Hematopoietic multipotent progenitor cell treated with erythropoietin and hydrocortisone succinate and interleukin-3 and kit ligand, for 6 days (in vitro differentiated cells): Measurements from ENCODE around the gene DDX39B.
A peak's percentile ranks its signal among the peaks of the same experiment; 100 is the strongest.
"Not testable (repeated sequence)": the region's sequence is repeated elsewhere in the genome, so short reads cannot be mapped to it uniquely, and the experiment has no call there.

ENCODE experiments used
- DNase-seq: peaks from one replicate; pipeline ENCODE4 v3.0.0-alpha.2; 2015

Gene DDX39B

DNA sequence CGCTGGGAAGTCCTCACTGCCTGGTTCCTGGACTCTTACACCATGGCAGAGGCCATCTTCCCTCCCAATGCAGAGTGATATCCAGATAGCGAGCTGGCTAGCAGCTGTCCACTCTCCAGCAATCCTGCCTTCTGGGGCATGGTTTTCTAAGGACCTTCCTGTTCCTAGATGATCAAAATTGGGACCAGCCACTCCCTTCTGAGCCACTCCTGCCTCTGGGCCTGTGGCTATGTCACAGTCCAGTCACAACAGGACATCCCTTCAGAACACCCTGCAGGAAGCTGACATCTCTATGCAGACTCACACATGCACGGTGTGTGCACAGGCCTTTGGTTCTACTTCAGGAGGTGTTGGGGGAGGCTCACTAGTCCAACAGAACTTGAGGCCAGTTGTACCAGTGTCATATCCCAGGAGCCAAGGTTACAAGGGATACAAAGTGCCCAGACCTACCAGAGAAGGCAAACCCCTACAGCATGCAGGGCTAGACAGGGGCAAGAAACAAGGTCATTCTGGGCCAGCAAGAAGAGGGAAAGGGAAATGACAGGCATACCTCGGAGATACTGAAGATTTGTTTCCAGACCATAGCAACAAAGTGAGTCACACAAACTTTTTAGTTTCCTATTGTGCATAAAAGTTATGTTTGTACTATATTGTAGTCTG lies 15.7 kb downstream of the DDX39B start:
- no peak for DNase-seq

DNA sequence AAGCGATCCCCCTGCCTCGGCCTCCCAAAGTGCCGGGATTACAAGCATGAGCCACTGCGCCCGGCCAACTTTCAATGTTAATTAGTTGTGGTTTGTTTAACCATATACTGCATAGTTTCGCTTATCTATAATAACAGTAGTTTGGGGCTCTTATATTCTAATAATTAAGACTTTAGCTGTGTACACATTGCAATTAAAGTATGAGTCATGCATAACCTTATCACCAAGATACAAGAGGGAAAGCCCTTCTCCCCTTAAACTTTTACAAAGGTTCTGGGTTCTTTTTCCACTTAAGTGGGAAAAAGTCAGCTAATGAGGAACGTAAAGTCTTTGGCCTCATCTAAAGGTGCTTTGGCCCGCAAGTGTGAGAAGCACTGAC lies 16.3 kb downstream of the DDX39B start:
- DNase-seq, result peak; percentile 84

DNA sequence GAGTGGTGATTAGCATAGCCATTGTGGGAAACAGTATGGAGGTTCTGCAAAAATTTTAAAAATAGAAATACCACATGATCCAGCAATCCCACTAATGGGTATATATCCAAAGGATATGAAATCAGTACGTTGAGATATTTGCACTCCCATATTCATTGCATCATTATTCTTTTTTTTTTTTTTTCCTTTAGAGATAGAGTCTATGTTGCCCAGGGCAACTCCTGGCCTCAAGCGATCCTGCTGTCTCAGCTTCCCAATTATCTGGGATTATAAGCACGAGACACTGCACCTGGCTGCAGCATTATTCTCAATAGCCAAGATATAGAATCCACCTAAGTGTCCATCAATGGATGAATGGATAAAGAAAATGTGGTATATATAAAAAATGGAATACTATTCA lies 20.0 kb downstream of the DDX39B start:
- no peak for DNase-seq

DNA sequence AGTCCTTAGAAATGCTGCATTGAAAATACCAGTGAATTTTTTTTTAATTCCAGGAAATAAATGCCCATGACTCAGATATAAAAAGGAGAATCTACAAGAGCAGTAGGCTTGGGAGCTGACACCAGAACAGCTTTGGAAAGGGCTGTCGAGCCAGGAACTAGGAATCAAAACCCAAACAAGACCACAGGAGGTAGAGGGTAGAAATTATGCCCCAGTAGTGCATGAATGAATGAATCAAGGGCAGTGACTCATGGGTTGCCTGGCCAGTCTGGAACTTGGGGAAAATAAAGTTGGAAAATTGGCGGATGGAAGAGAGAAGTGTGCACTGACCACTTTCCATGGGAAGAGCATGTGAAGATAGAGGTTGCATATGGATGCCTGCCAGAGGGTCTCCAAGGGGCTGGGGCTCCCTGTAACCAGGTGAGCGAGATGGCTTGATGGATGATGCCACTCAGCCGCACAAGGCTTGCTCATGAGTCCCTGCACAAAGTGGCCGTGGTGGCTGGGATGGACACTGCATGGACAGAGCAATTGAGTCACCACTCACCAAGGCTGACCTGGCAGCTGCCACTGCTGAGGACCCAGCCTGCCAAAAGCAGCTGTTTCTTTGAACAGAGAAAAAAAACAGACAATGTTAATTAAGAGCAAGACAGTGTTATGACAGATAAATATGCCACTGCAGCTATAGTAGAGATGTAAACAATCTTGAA lies 28.2 kb downstream of the DDX39B start:
- no peak for DNase-seq

DNA sequence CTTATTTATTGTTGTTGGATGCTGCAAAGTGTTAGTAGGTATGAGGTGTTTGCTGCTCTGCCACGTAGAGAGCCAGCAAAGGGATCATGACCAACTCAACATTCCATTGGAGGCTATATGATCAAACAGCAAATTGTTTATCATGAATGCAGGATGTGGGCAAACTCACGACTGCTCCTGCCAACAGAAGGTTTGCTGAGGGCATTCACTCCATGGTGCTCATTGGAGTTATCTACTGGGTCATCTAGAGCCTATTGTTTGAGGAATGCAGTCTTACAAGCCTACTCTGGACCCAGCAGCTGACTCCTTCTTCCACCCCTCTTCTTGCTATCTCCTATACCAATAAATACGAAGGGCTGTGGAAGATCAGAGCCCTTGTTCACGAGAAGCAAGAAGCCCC lies 31.8 kb downstream of the DDX39B start:
- DNase-seq, result no peak

DNA sequence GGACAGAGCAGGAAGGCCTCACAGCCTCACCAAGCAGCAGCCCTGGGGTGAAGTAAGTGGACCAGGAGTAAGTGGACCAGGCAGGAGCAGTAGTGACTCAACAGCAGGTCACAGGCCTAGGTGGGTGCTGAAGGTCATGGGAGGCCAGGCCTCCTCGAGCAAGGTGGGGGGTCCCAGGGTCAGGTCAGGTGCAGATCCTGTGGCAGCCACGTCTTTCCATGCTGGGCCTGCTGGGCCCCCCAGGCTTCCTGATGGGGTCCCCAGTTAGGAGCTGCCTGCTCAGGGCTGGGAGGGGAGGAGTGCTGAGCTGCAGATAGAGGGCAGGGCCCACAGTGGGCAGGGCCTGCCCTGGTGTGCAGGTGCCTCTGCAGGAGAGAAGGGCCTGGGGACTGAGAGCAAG lies 32.8 kb downstream of the DDX39B start:
- DNase-seq, result not testable (repeated sequence)

DNA sequence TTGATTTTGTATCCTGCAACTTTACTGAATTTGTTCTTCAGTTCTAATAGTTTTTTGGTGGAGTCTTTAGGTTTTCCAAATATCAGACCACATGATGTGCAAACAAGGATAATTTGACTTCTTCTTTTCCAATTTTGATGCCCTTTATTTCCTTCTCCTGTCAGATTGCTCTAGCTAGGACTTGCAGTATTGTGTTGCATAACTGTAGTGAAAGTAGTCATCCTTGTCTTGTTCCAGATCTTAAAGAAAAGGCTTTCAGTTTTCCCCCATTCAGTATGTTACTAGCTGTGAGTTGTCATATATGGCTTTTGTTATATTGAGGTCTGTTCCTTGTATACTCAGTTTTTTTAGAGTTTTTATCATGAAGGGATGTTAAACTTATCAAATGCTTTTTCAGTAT lies 39.2 kb downstream of the DDX39B start:
- no peak for DNase-seq

DNA sequence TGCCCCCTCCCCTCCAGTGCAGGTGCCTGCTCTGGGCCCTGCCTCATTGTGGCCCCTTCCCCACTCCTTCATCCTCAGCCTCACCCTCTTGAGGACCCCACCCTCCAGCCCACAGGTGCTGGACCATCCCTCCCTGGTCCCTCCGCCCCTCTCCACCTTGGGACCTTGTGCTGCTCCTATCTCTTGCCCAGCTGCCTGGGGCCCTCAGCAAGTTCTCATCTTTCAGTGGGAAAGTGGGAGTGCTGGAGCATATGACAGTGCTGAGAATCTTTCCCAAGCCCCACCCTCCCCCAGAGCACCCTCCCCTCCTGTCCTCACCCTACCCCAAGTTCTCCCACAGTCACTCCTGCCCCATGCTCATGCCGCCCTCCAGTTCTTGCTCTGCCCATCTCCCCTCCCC lies 42.2 kb downstream of the DDX39B start:
- DNase-seq, result not testable (repeated sequence)

DNA sequence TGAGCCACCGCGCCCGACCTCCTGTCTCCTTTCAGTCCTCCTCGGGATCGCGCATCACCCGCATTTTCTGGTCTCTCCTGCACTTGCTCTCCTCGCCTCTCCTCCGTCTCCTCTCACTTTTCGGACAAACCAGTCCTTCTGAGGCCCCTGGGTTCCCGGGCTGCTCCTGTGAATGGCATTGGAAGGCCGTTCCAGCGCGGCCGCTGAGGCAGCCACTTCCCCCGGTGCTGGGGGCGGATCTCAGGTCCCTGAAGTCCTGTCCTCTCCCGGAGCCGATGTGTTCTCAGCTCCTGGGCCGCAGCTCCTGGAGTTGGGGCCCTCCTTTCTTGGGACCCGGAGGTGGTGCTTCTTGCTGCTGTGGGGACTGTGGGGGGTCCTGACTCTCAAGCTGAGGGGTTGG lies 43.1 kb downstream of the DDX39B start:
- peak; percentile 17 for DNase-seq

DNA sequence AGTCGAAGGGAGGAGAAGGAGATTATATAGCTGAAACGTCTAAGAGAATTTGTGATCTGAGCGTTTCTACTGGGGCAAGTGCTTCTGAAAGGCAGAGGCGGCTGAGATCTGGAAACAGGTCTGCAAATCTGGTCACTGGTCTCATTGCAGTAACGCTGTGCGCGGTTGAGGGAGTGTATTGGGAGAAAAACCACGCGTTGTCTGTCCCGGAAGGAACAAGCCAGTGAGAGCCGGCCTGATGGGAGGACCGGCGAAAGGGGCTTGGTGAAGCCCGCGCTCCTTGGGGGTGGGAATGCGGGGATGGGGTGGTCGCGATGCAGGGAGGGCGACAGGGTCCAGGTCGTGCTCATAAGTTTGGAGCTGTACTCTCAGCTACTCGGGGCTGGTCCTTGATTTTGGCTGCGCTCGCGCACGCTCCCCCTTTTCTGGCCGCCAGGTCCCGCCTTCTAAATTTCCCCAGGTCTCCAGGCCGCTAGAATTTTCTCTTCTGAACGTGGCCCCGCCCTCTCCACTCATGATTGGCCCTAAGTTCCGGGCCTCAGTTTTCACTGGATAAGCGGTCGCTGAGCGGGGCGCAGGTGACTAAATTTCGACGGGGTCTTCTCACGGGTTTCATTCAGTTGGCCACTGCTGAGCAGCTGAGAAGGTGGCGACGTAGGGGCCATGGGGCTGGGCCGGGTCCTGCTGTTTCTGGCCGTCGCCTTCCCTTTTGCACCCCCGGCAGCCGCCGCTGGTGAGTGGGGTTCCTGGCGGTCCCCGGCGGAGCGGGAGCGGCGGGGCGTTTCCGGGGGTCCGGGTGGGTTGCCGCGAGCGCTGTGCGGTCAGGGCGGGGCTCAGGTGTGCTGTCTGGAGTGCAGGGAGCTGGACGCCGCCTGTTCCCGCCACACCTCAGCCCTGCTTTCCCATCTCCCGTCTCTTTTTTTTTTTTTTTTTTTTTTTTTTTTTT lies 44.0 kb downstream of the DDX39B start, which contains the start of gene MICB:
TSS of gene MICB (plus strand) at position 615 of the 946 bp plus-strand sequence. CDS start at position 664, 49 bp downstream.
- DNase-seq, result peak; percentile 96

DNA sequence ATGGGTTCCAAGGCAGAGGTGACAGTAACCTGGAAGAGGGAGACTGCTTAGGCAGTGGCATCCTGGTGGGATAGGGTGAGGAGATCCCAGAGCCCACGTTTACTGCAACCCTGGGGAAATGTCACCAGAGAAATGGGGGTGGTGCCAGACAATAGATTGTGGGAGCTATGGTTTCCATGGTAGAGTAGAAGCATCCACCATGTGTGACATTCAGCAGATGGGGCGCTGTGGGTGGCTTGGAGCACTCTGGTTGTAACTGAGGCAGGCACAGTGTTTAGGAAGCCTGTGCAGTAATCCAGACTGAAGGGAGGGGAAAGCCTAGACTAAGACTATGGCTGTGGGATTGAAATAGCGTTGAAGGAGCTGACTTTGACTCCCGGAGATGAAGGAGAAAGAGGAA lies 45.0 kb downstream of the DDX39B start:
- DNase-seq, result not testable (repeated sequence)

DNA sequence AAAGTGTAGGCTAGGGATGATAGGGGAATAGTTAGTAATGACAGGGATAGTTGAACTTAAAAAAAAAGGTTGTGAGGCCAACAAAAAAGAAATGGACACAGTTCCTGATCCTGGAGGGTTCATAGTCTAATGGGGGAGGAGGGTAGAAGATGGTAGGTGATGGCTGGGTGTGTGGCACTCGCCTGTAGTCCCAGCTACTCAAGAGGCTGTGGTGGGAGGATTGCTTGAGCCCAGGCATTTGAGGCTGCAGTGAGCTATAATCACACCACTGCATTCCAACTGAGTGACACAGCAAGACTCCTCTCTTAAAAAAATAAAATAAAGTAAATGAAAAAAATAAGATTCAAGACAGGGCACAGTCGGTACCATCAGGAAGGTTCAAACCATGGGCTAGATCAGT lies 46.2 kb downstream of the DDX39B start:
- peak; percentile 26 for DNase-seq

DNA sequence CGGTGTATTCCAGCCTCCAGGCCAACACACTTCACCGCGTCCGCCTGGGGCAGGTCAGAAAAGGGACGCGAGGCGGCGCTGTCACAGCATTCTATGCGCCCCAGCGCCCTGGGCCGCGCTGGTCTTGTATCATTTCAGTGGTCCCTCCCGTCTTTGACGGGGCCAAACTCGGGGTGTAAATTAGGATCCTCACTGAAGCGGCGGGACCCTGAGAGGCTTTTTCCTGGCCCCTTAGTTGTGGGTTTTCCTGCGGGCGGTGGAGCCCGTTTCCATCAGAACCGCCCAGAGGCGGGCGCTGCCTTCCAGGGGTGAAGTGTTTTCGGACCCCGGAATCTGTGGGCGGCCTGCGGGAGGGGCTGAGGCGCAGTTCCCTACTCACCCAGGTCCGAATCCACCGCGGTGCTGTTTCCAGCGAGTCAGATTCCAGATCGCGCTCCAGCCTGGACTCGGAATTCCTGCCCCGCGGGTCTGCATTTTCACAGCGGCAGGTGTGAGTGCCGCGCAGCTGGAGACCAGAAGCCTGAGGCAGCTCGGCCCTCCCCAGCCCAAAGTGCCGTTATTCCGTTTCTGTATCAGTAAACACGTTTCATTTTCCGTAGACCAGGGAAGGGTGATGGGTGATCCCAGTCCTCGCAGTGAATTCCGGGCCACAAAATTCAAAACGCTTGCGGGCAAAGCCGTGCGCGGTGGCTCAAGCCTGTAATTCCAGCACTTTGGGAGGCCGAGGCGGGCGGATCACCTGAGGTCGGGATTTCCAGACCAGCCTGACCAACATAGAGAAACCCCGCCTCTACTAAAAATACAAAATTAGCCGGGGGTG lies 47.7 kb downstream of the DDX39B start:
- peak; percentile 95 for DNase-seq

DNA sequence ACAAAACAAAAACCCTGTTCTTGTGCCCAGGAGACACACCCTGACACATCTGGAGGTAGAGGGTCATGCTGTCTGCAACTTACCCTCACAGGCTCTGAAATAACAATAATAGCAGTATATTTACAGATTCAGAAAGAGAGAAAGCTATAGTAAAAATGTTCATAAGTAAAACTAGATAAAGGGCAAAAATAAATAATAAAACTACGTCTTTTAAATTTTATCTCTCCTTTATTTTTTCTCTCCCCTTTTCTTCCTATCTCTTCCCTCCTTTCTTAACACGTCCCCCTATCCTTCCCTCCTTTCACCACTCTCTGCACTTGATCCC lies 48.3 kb downstream of the DDX39B start:
- not testable (repeated sequence) for DNase-seq

DNA sequence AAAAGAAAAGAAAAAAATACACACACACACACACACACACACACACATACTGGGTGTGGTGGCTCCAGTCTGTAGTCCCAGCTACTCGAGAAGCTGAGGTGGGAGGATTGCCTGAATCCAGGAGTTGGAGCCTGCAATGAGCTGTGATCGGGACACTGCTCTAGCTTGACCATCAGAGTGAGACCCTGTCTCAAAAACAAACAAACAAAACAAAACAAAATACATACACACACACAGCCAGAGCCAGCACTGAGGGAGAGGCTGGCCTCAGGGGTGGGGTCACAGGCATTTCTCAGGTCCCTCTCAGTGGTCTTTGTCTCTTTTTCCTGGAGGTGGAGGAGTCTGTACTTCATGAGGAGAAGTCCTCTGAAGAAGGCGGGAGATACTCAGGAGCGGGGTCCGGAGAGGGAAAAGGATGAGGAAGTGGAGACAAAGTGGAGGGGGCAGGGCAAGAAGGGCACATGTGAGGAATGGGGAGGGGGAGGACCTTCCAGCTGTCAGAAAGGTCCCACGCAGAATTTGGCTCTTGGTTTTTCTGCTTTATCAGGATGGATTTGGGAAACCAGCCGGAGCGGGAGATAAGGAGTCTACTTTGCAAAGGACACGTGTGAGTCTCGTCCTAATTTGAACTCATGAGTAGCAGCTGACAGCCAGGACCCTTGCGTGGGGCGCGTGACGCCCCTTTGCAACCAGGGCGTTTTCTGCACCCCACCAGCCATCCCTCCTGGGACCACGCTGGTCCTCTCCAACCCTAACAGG lies 51.5 kb downstream of the DDX39B start:
- no peak for DNase-seq

DNA sequence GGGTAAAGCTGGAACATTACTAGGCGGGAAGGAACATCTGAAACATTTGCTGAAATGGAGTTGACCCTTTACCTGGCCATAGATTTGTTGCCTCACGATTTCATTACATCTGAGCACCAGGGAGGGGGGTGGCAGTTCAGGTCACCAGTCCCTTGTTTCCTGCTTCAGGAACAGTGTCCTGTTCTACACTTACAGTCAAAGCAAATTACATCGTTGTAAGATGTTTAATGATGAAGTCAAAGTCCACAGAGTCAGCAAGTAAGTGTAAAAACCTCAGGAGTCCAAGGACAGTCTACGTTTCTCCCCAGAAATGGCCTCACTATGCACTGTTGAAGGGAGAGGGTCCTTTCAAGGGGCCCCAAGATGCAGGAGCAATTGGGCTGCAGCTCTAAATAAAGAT lies 52.7 kb downstream of the DDX39B start:
- no peak for DNase-seq

DNA sequence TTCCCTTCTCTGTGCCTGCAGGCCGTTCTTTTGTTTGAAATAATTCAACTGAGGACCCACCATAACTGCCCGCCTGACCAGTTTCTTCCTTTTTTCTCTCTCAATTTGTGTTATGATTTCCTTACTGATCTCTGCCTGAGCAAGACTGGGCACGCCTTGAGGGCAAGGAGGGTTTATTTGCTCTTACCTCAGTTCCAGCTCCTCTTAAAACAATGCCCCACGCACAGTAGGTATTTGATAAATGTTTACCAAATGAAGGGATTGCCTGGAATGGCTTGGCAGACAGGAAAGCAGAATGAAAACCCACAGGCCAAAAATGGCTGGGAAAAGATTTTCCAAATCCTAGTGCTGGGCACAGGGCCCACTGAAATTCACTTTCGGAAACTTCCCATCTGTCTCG lies 54.1 kb downstream of the DDX39B start:
- DNase-seq, result not testable (repeated sequence)

DNA sequence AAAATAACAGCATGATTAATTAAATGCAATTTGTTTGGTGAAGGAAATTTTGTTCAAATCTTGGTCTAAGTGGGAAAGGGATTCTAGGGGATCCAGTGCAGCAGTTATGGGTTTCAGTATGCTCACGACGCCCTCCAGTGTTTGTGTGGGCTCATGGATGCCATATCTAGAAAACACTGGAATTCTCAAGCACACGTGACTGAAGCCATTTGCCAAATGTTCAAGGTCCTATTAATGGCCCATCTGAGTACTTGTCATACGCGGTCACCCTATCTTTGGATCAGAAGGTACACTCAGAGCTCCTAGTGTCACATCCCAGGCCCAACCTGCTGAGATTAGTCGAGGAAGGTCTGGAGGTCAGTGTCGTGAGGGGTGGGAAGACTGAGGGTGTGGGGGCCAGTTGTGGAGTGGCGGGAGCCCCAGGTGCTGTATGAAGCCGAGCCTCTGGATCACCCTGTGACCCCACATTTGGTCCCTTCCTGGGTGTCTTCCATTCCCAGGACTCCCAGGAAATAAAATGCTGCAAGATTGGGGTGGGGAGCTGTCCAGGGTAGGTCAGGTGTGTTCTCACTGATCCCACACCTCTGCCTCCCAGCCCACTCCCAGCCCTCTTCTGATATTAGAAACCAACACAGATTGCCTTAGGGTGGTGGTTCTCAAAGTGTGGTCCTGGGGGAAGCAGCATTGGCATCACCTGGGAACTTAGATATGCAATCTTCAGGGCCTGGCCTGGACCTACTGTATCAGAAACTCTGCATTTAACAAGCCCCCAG lies 55.6 kb downstream of the DDX39B start:
- not testable (repeated sequence) for DNase-seq

DNA sequence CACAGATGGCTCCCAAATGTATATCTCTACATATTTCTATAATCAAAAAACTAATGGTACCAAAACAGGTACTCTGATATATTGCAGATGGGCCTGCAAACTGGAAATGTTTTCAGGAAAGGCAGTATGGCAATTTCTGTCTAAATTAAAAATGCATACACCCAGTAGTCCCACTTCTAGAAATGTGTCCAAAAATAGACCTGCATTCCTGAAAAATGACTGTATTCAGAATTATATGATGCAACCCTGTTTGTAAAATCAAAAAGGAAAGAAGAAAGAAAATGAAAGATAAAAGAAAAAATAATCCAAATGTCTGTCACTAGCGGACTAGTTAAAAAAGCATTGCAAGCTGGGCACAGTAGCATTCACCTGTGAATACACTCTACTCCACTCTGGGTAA lies 56.7 kb downstream of the DDX39B start:
- no peak for DNase-seq

DNA sequence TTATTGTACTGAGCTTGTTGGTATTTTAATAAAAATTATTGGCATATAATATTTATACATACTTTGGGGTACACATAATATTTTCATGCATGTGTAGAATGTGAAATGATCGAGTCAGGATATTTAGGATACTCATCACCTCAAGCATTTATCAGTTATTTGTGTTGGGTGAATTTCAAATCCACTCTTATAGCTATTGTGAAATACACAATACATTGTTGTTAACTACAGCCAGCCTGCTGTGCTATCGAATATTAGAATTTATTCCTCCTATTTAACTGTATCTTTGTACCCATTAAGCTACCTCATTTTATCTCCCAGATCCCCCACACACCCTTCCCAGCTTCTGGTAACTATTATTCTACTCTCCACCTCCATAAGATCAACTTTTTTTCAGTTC lies 58.4 kb downstream of the DDX39B start:
- no peak for DNase-seq

DNA sequence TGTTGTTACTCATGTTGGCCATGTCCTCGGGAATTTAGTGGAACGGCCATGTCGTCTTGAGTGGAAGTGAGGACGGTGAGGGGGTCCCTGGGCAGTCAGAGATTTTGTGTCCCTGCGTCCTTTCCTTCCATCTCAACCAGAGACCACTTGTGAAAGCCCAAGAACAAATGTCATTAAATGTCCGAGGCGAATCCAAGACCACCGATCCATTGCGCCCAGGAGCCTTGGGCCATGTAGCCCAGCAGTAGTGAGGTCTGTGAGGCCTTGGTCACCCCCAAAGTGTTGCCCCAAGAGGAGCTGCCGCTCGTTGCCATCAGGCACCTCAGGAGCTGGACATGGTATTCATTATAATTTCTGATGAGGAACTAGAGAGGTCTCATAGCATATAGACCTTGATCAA lies 61.2 kb downstream of the DDX39B start:
- DNase-seq, result no peak
